GM19238 (cell line): ENCODE results near the gene DYDC1.
"Not testable (repeated sequence)": the region's sequence is repeated elsewhere in the genome, so short reads cannot be mapped to it uniquely, and the experiment has no call there.

Source experiments
- DNase-seq: peaks from one replicate; pipeline ENCODE4 v3.0.0; 2011; ENCODE audit warnings: low spot score; ENCODE audit not compliant: insufficient read length

Gene DYDC1

DNA sequence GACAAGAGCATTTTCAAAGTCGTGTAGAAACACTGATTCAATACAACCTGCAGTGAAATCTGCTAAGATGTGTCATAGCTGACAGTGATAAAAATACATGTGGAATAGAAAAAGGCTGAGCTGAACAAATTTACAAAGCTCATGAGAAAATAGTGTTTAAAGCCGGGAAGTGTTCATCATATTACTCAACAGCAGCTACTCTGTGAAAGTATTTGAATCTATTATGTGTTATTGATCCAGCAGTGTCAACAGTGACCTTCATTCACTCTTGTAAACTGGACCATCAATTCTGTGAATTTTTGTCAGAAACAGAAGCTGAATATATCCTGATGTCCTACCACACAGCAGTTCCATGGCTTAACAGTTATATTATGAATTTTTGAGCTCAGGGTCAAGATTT is 11.6 kb downstream of the DYDC1 start:
- DNase-seq: no peak

DNA sequence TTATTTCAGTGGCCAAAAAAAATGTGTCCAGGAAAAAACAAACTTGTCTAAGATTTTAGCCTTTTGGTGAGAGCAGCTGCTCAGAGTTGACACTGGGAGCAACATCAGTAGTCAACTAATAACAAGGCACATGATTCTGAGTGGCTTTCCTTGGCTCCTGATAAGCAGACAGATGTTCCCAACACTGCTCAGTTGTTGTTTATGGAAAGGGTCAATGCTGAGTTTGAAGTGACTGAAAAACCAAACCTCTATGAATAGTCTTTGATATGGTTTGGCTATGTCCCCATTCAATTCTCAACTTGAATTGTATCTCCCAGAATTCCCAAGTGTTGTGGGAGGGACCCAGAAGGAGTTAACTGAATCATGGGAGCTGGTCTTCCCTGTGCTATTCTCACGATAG is 12.3 kb downstream of the DYDC1 start:
- DNase-seq: no peak

DNA sequence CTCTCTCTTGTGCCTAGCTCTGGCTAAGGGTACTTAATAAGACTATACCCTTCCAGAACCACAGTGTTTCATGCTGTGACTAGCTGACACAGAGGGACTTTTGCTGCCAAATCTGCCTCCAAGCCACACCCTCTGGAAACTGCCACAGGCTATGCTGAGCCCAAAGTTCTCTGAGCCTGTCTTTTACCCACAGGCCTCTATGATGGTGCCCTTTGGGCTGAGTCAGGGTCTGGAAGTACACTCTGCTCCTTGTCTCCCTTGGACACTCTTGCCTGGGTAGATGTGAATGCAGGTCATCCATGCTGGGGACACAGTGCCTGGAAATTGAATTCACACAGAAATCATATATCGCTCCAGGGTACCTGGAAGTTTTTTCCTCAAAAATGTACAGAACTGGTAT is 22.6 kb downstream of the DYDC1 start:
- DNase-seq: no peak

DNA sequence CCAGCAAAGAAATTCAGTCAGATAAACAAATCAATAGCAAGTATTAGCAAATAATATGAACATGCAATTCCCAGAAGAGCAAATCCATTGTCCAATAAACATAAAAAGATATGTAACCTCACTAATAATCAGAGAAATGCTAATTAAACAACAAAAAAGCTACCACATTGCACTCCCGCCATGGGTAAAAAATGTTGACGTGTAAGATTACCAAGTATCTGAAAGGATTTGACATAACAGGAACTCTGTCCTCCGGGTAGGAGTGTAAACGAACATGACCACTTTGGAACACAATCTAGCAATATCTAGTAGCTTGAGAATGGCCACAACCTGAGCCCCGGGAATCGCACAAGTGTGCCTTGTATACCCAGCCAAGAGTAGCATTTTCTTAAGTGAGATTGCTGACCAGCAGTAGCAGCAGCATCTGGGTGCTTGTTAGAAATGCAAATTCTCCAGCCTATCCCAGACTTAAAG is 31.6 kb downstream of the DYDC1 start:
- DNase-seq: no peak

DNA sequence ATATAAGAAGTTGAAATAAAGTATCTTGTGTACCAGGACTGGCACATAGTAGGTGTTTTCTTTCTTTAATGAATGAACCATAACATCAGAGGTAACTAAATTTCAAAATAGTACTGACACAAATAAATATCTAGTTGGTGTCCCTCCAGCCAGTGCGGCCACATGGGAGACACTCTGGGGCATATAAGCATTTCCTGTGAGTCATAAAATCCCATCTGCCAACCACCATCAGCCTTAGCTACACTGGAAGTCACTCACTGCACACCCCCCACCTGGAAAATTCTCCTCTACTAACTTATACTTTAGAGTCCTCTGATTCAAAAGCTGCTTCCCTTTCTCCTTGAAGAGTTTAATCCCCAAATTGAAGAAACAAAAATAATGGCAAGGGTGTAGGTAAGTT is 32.5 kb downstream of the DYDC1 start:
- no peak for DNase-seq

DNA sequence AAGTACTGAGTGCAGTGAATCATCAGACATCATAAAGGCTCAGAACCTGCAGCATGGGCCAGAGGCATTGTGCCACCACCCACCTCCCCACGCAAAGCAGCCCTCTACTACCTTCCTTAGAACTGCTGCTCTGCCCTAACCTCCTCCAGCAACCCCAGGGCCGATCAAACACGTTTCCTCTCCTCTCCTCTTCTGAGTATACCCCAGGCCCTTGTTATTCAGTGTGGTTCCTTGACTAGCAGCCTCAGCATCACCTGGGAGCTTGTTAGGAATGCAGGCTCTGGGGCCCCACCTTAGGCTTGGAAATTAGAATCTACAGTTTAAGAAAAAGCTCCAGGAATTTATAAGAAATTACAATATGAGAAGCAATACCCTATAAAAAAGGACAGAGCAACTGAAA is 33.2 kb downstream of the DYDC1 start:
- no peak for DNase-seq

DNA sequence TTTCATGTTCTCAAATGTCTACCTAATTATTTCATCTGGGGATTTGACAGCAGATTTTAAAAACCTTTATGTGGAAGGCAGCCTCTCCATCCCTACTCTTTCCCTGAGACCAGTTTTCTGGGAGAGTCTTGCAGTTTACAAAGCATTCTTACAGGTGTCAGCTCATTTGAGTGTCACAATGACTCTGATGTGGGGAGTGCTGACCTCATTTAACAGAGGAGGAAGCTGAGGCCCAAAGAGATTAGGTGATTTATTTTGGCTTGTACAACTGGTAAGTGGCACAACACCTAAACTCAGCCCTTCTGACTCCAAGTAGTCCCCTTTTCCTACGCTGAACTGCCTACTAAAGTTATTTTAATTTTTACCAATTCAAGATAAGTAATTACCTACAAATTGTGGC is 33.8 kb downstream of the DYDC1 start:
- no peak for DNase-seq

DNA sequence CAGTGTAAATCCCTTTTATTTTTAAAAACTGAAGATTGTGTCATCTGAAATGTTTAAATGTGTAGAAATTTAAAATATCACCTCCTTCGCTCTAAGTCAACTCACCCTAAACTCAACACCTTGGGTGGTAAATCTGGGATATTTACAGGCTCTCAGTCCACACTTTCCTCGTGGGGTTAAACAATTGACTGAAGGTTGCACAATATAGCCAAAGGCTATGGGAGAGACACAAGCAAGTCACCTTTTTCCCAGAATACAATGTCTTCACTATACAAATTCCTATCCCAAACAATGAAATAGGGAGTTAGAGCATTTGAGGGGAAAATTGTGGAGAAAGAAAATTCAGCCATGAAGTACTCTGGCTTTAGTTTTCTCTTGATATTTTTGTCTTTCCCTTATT is 34.4 kb downstream of the DYDC1 start:
- DNase-seq: no peak

DNA sequence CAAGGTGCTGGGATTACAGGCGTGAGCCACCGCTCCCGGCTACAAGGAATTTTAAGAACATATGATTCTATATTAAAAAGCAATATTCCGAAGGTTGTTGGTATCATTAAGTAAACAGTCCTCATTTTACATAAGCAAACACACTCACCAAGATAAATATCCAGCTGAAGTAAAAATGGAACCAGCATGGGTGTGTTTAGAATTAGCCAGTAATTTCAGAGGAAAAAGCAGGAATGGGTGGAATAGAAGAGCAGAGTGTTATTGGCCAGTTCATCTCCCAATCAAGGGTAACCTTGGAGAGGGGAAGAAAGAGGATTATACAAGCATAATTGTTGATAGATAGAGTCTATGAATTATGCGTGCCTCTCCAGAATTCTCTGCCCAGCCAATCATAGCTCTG is 35.4 kb downstream of the DYDC1 start:
- DNase-seq: no peak

DNA sequence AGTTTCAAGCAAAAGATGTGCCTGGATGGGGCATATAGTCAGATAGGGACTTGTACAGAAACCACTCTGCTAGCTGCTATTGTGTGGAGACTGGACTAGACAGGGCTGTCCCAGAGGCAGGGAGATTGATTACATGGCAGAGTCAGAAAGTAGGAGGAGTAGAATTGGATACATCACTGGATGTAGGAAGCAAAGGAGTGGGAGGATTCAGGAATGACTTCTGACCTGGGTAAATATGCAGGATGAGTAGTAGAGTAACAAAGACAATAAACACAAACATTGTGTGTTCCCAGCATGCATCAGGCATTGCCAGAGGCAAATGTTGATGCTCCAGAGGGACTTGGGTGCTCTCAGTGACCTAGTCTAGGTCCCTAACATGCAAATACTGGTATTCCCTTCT is 36.2 kb downstream of the DYDC1 start:
- no peak for DNase-seq

DNA sequence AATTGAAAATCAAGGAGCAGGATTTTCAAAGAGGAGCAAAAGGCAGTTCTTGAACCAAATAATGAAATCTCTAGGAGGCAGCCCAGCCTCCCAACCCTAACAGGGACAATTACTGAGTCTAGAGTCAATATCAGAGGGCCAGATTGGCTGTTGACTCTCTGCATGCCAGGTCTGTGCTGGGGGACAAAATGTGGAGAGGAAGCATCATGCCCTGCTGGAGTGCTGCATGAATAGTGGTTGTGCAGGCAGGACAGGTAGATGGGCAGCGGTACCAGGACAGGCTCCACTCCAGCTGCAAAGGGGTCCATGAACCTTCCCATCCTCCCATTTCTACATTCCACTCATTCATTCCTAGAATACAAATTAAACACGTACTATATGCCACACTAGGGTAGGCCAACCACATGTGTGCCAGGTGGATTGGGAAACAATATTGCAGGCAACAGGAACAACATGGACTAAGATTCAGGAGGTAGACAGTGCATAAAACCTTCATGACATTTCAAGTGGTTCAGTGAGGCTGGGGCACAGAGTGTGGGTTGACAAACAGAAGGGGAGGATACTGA is 36.7 kb downstream of the DYDC1 start:
- DNase-seq: no peak

DNA sequence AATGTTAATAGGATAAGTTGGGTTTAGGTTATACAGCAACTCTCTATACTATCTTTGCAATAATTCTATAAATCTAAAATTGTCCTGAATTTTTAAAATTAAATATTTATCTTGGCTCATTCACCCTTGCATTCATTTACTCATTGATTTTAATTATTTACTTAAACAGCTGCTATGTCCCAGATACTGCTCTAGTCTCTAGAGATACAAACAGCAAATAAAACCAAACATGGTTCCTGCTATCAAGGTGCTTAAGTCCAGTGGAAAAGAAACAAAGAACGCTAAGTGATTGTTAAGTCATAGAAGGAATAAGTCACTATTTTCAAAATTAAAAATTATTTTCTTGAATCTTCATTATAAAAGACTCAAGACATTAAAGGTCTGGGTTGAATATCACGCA is 37.2 kb downstream of the DYDC1 start:
- no peak for DNase-seq

DNA sequence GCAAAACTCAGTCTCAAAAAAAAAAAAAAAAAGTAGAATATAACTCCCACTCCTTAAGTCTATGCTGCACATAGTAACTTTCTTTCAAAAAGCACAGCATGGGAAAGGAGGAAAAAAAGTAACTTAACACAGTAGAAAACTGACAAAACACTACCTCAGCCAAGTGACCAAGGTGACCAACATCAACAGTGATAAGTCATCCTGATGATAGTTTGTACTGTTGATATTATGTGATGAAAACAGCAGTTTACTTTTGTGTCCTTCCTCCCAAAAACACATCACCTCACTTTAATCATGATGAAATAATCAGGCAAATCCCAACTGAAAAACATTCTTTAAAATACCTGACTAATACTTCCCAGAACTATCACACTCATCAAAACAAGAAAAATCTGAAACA is 37.8 kb downstream of the DYDC1 start:
- DNase-seq: no peak

DNA sequence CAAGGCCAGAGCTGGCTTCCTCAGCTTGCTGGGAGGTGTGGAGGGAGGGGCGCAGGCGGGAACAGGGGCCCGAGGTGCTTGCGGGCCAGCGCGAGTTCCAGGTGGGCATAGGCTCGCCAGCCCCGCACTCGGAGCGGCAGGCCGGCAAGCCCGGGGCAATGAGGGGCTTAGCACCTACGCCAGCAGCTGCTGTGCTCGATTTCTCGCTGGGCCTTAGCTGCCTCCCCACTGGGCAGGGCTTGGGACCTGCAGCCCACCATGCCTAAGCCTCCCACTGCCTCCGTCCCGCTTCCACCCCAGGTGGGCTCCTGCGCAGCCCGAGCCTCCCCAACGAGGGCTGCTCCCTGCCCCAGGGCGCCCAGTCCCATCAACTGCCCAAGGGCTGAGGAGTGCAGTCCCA is 41.2 kb downstream of the DYDC1 start:
- DNase-seq: no peak

DNA sequence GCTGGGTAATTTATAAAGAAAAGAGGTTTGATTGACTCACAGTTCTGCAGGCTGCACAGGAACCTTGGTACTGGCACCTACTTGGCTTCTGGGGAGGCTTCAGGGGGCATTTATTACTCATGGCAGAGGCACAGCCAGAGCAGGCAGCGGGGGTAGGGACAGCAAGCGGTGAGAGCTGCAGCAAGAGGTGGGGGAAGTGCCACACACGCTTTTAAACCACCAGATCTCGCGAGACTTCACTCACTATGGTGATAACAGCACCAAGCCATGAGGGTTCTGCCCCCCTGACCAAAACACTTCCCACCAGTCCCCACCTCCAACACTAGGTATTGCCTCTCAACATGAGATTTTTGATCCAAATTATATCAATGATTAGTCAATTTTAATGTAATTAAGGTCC is 43.0 kb downstream of the DYDC1 start:
- no peak for DNase-seq

DNA sequence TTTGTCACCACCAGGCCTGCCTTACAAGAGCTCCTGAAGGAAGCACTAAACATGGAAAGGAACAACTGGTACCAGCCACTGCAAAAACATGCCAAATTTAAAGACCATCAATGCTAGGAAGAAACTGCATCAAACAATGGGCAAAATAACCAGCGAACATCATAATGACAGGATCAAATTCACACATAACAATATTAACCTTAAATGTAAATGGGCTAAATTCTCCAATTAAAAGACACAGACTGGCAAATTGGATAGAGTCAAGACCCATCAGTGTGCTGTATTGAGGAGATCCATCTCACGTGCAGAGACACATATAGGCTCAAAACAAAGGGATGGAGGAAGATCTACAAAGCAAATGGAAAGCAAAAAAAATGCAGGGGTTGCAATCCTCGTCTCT is 50.6 kb downstream of the DYDC1 start:
- not testable (repeated sequence) for DNase-seq

DNA sequence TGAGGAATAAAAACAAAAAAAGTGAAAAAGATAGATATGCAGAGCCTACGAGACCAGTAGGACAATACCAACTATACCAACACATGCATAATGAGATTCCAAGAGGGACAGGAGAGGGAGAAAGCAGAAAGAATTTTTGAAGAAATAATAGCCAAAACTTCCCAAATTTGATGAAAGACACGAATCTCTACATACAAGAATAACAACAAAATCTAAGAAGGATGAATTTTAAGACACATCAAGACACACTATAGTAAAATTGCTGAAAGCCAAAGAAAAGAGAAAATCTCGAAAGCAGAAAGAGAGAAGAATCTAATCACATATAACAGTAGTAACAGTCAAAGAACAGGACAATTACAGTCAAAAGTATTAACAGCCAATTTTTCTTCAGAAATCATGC is 59.6 kb downstream of the DYDC1 start:
- DNase-seq: no peak

DNA sequence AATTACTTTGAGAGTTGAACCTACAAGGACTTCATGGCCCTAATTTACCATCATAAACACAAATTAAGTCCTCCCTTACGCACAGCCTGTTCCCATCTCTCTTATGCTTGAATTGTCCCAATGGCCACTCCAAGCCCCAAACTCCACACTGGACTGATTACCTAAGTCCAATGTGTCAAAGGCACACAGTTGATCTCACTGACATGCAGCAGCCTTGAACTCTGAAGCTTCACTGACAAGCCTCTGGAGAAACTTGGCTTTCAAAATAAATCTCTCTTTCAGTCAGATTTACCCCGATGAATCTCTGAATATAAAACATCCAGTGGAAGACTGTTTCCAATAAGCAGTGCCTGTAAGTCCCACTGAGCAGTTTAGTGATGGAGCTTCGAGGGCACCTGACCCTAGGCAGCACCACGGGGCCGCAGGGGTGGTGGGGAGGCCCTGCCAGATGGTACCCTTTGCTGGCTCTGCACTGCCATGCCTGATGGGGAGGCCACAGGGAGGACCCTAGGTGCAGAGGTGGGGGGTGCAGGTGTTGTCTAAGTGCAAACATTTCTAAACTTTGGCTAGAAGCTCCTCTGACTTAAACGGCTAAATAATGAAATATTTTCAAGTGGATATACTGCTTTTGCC is 63.8 kb downstream of the DYDC1 start:
- no peak for DNase-seq

DNA sequence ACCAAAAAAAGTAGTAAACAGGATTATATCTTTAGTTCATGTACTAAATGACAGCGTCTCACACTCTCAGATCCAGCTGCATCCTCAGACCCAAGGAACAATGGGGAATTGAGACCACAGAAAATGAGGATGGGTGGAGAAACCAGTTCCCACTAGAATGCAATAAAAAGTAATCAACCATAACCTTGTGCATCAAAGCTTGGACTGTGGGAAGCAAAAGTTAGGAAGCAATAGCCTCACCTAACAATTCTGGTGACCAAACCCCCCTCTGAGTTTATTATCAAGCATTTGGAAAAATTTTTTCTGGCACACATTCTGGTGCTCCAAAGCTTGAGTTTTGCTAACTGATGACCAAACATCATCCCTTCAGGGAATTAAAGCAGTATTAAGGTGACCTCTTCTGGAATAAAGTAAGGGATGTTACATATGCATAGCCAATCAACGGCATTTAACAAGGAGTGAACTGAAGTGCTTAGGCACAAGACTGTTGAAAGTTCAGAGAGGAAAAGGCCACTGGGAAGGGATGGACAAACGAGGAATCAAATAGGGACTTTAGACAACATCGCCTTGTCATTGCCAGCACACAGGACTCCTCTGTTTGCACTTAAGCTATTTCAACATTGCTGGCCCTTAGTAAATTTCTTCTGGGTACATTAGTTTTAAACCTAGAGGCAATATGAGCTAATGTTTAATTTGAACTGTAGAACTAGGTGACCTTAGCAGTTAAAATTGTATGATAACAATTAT is 65.9 kb downstream of the DYDC1 start:
- DNase-seq: no peak

DNA sequence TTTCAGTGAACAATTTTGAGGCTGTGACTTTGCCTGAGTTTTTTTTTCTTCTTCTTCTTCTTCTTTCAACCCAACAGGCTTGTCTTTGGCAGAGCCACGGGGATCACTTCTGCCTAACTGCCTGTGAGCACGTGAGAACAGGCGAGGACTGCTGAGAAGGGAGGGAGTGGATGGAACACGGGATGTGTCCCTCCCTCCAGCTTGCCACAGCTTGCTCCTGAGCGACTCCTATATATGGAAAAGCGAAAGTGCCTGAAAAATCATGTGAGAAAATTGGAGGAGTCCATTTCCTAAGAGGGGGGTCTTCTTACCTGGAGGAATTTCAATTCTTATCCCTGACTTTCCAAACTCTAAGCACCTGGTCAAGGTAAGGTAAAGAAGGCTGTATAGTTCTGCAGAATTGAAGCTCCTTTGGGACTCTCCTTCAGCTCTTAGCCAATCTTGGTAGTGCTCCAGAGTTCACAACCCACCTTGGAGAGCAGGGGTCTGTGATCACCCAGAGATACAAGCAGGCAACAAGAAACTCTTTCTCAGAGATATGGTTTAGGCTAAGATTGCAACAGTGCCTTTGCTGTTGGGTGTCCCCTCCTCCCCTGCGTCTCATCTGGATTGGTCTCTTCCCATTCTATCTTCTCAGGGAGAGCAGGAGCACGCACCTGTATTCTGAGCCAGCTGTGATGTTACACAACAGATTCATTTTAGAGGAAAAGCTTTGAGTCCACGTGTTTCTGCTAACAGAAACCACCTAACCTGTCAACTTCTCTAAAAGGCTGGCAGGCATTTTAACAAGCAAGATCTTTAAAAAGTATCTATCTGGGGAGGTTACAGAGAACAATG is 66.9 kb downstream of the DYDC1 start, which contains the start of gene MAT1A:
Gene MAT1A, minus strand, starts transcription at position 208 of the 837 bp plus-strand sequence. CDS start 235 bp downstream, outside the sequence.
- no peak for DNase-seq

DNA sequence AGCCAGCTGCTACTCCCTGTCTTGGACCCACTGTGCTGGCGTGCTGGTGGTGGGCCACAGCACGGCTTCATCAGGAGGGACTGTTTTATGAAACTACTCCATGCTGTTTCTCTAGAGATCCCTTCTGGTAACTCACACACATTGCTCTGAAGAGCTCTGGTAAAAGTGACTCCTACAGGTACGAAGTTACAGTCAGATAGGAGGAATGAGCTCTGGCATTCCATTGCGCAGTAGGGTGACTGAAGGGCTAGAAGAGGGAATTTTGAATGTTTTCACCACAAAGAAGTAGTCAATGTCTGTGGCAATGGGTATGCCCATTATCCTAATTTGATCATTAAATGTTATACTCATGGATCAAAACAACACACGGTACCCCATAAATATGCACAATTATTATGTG is 67.7 kb downstream of the DYDC1 start:
- no peak for DNase-seq
